Muscle layer of duodenum (tissue), 2 donors: ENCODE data around the gene TMEM144.
"Not testable (repeated sequence)": the region's sequence is repeated elsewhere in the genome, so short reads cannot be mapped to it uniquely, and the experiment has no call there.

Experiments
- H3K27ac ChIP-seq: one replicate; pipeline ENCODE4 v1.7.0; 2013; ENCODE audit warnings: mild to moderate bottlenecking, low read length
- H3K27me3 ChIP-seq: one replicate; pipeline ENCODE4 v1.7.0; 2013; ENCODE audit warnings: low read depth, mild to moderate bottlenecking, control low read depth, low read length
- H3K36me3 ChIP-seq, 2 donors: one replicate each; pipeline ENCODE4 v1.7.0; 2013; ENCODE audit warnings: low read length in 2 of 2, control low read depth in 1 of 2, mild to moderate bottlenecking in 1 of 2; ENCODE audit not compliant: insufficient read depth in 2 of 2, control insufficient read depth in 1 of 2
- H3K4me1 ChIP-seq, 2 donors: one replicate each; pipeline ENCODE4 v1.7.0; 2013; ENCODE audit warnings: low read length in 2 of 2, mild to moderate bottlenecking in 2 of 2, control low read depth in 1 of 2, moderate library complexity in 1 of 2; ENCODE audit not compliant: insufficient read depth in 2 of 2, control insufficient read depth in 1 of 2
- H3K4me3 ChIP-seq, 2 donors: one replicate each; pipeline ENCODE4 v1.7.0; 2013; ENCODE audit warnings: low read length in 2 of 2, low read depth in 1 of 2, mild to moderate bottlenecking in 1 of 2
- H3K9me3 ChIP-seq, 2 donors: one replicate each; pipeline ENCODE4 v1.7.0; 2013; ENCODE audit warnings: low read length in 2 of 2, control low read depth in 1 of 2, mild to moderate bottlenecking in 1 of 2; ENCODE audit not compliant: control insufficient read depth in 1 of 2
- donor health status: healthy.

The TMEM144 gene

GRCh38 chr4:158277558-158277957 lies 67.3 kb downstream of the TMEM144 start:
- no peak overlapping the region for H3K4me3 ChIP-seq

GRCh38 chr4:158279052-158279451 lies 68.8 kb downstream of the TMEM144 start:
- not testable (repeated sequence) for H3K9me3 ChIP-seq, H3K4me1 ChIP-seq, H3K27me3 ChIP-seq, H3K4me3 ChIP-seq, H3K27ac ChIP-seq, H3K36me3 ChIP-seq

More at GRCh38 chr4:158277558-158277957, 67.3 kb downstream of the TMEM144 start:
- no peaks in the 10 kb centered on the region for H3K36me3 ChIP-seq
- H3K27me3 ChIP-seq, result no peaks in the 10 kb centered on the region
- H3K9me3 ChIP-seq, result no peaks in the 10 kb centered on the region
- no peak overlapping the region for H3K27ac ChIP-seq
- no peaks in the 10 kb centered on the region for H3K4me1 ChIP-seq

GRCh38 chr4:158280856-158281255 lies 70.6 kb downstream of the TMEM144 start:
- Histone ChIP-seq H3K27me3 (no peaks in the 10 kb centered on the region), H3K4me1 (no peaks in the 10 kb centered on the region), H3K9me3 (no peaks in the 10 kb centered on the region), H3K36me3 (no peaks in the 10 kb centered on the region), H3K4me3 (no peak overlapping the region), H3K27ac (no peak overlapping the region)

- Histone ChIP-seq H3K36me3 (no peaks in the 10 kb centered on the region), H3K9me3 (no peaks in the 10 kb centered on the region), H3K4me3 (no peak overlapping the region), H3K4me1 (no peaks in the 10 kb centered on the region), H3K27ac (no peak overlapping the region), H3K27me3 (no peaks in the 10 kb centered on the region)
These were observed 72.0 kb downstream of the TMEM144 start for GRCh38 chr4:158282252-158282651.

GRCh38 chr4:158285429-158286216 lies 75.3 kb downstream of the TMEM144 start:
- Histone ChIP-seq H3K27ac (no peak overlapping the region), H3K27me3 (no peaks in the 10 kb centered on the region), H3K4me1 (no peaks in the 10 kb centered on the region), H3K36me3 (no peaks in the 10 kb centered on the region), H3K4me3 (no peak overlapping the region), H3K9me3 (no peaks in the 10 kb centered on the region)

GRCh38 chr4:158290912-158291311 lies 80.6 kb downstream of the TMEM144 start:
- Histone ChIP-seq H3K27ac (no peak overlapping the region), H3K27me3 (no peaks in the 10 kb centered on the region), H3K4me3 (no peak overlapping the region), H3K36me3 (no peaks in the 10 kb centered on the region), H3K9me3 (no peaks in the 10 kb centered on the region), H3K4me1 (no peaks in the 10 kb centered on the region)

GRCh38 chr4:158291334-158292055 lies 81.2 kb downstream of the TMEM144 start:
- no peak overlapping the region for H3K27ac ChIP-seq
- H3K4me1 ChIP-seq, result no peaks in the 10 kb centered on the region
- no peaks in the 10 kb centered on the region for H3K27me3 ChIP-seq
- H3K9me3 ChIP-seq, result no peaks in the 10 kb centered on the region
- H3K36me3 ChIP-seq, result no peaks in the 10 kb centered on the region
- H3K4me3 ChIP-seq, result no peak overlapping the region

GRCh38 chr4:158292156-158292555 lies 81.9 kb downstream of the TMEM144 start:
- H3K9me3 ChIP-seq, result no peaks in the 10 kb centered on the region
- no peaks in the 10 kb centered on the region for H3K36me3 ChIP-seq
- H3K27ac ChIP-seq, result no peak overlapping the region
- no peaks in the 10 kb centered on the region for H3K4me1 ChIP-seq
- H3K4me3 ChIP-seq, result no peak overlapping the region
- H3K27me3 ChIP-seq, result no peaks in the 10 kb centered on the region

GRCh38 chr4:158295053-158295452 lies 84.8 kb downstream of the TMEM144 start:
- Histone ChIP-seq H3K27ac (no peak overlapping the region), H3K9me3 (no peaks in the 10 kb centered on the region), H3K4me3 (no peak overlapping the region), H3K4me1 (no peaks in the 10 kb centered on the region), H3K36me3 (no peaks in the 10 kb centered on the region), H3K27me3 (no peaks in the 10 kb centered on the region)

- H3K9me3 ChIP-seq, result no peaks in the 10 kb centered on the region
- no peaks in the 10 kb centered on the region for H3K36me3 ChIP-seq
- H3K4me1 ChIP-seq, result no peaks in the 10 kb centered on the region
- H3K27me3 ChIP-seq, result no peaks in the 10 kb centered on the region
- no peak overlapping the region for H3K27ac ChIP-seq
- no peak overlapping the region for H3K4me3 ChIP-seq
These were observed 87.6 kb downstream of the TMEM144 start for GRCh38 chr4:158297866-158298265.

- Histone ChIP-seq H3K27me3 (no peaks in the 10 kb centered on the region), H3K27ac (no peak overlapping the region), H3K4me3 (no peak overlapping the region), H3K4me1 (no peaks in the 10 kb centered on the region), H3K36me3 (no peaks in the 10 kb centered on the region), H3K9me3 (no peaks in the 10 kb centered on the region)
These were observed 89.2 kb downstream of the TMEM144 start for GRCh38 chr4:158299459-158300007.
